ENCODE measurements around the gene PPP1R14C.
"Not testable (repeated sequence)": the region's sequence is repeated elsewhere in the genome, so short reads cannot be mapped to it uniquely, and the experiment has no call there.

Gene PPP1R14C

GRCh38 chr6:150142670-150143515, at the start of gene PPP1R14C:
Gene PPP1R14C, plus strand, starts transcription at chr6:150143044. Its CDS starts 149 bp downstream, at chr6:150143193.
- no peak for DNase-seq (ENCODE audit: low spot score)

- DNase-seq (ENCODE audit: low spot score), result no peak
Measured at GRCh38 chr6:150093397-150093796, 49.4 kb upstream of the PPP1R14C start.

- DNase-seq (ENCODE audit: low spot score), result no peak
Measured at GRCh38 chr6:150098155-150098554, 44.7 kb upstream of the PPP1R14C start.

GRCh38 chr6:150099546-150099945, 43.3 kb upstream of the PPP1R14C start:
- no peak for DNase-seq (ENCODE audit: low spot score)

- no peak for DNase-seq (ENCODE audit: low spot score)
Measured at GRCh38 chr6:150099953-150100352, 42.9 kb upstream of the PPP1R14C start.

- no peak for DNase-seq (ENCODE audit: low spot score)
Measured at GRCh38 chr6:150100745-150101144, 42.1 kb upstream of the PPP1R14C start.

GRCh38 chr6:150102750-150103270, 40.0 kb upstream of the PPP1R14C start:
- DNase-seq (ENCODE audit: low spot score), result no peak

- no peak for DNase-seq (ENCODE audit: low spot score)
Measured at GRCh38 chr6:150112233-150112632, 30.6 kb upstream of the PPP1R14C start.

- no peak for DNase-seq (ENCODE audit: low spot score)
Measured at GRCh38 chr6:150115769-150116168, 27.1 kb upstream of the PPP1R14C start.

- DNase-seq (ENCODE audit: low spot score), result no peak
Measured at GRCh38 chr6:150116200-150116800, 26.5 kb upstream of the PPP1R14C start.

GRCh38 chr6:150118203-150118602, 24.6 kb upstream of the PPP1R14C start:
- DNase-seq (ENCODE audit: low spot score), result no peak

- no peak for DNase-seq (ENCODE audit: low spot score)
Measured at GRCh38 chr6:150118627-150119026, 24.2 kb upstream of the PPP1R14C start.

- DNase-seq (ENCODE audit: low spot score), result no peak
Measured at GRCh38 chr6:150119173-150119572, 23.7 kb upstream of the PPP1R14C start.

GRCh38 chr6:150123645-150124044, 19.2 kb upstream of the PPP1R14C start:
- no peak for DNase-seq (ENCODE audit: low spot score)

- no peak for DNase-seq (ENCODE audit: low spot score)
Measured at GRCh38 chr6:150124235-150124634, 18.6 kb upstream of the PPP1R14C start.

- no peak for DNase-seq (ENCODE audit: low spot score)
Measured at GRCh38 chr6:150126641-150127291, 16.1 kb upstream of the PPP1R14C start.

GRCh38 chr6:150128425-150128824, 14.4 kb upstream of the PPP1R14C start:
- DNase-seq (ENCODE audit: low spot score), result no peak

- DNase-seq (ENCODE audit: low spot score), result no peak
Measured at GRCh38 chr6:150129616-150130505, 13.0 kb upstream of the PPP1R14C start.

GRCh38 chr6:150133686-150134085, 9.2 kb upstream of the PPP1R14C start:
- DNase-seq (ENCODE audit: low spot score), result no peak

- no peak for DNase-seq (ENCODE audit: low spot score)
Measured at GRCh38 chr6:150134280-150134920, 8.4 kb upstream of the PPP1R14C start.

- DNase-seq (ENCODE audit: low spot score), result not testable (repeated sequence)
Measured at GRCh38 chr6:150137711-150138110, 5.1 kb upstream of the PPP1R14C start.

Measured in hematopoietic multipotent progenitor cell treated with erythropoietin and hydrocortisone succinate and interleukin-3 and kit ligand, for 17 days (in vitro differentiated cells).